Tibial artery (tissue), 4 donors: ENCODE data around the gene SCNN1A.
A peak's percentile ranks its signal among the peaks of the same experiment; 100 is the strongest.

Experiments
- DNase-seq, 2 donors: peaks; one replicate each; pipeline ENCODE4 v3.0.0-alpha.2; 2019
- H3K27ac ChIP-seq, 2 donors: fragments of 200-600 bp; sonication (generic) in 1 of 2; 1 replicate in 1 of 2; 2 replicates in 1 of 2; pipeline ENCODE4 v1.5.1; 2018 to 2019; ENCODE audit warnings: mild to moderate bottlenecking in 1 of 2
- H3K27me3 ChIP-seq, 2 donors: fragments of 200-600 bp; sonication (generic) in 1 of 2; one replicate each; pipeline versions ENCODE4 v1.5.1 to v1.6.0; 2016 to 2019
- H3K36me3 ChIP-seq, 3 donors: fragments of 200-600 bp; sonication (generic) in 2 of 3; one replicate each; pipeline ENCODE4 v1.5.1; 2016 to 2019; ENCODE audit warnings: mild to moderate bottlenecking in 2 of 3
- H3K4me1 ChIP-seq, 4 donors: fragments of 200-600 bp; sonication (generic) in 2 of 4; 1 replicate in 3 of 4; 2 replicates in 1 of 4; pipeline ENCODE4 v1.5.1; 2016 to 2019
- H3K4me3 ChIP-seq, 2 donors: fragments of 200-600 bp; sonication (generic) in 1 of 2; 1 replicate in 1 of 2; 2 replicates in 1 of 2; pipeline ENCODE4 v1.5.1; 2018 to 2019; ENCODE audit warnings: mild to moderate bottlenecking in 2 of 2
- H3K9me3 ChIP-seq, 3 donors: fragments of 200-600 bp; sonication (generic) in 1 of 3; one replicate each; pipeline ENCODE4 v1.5.1; 2016 to 2019
- CTCF ChIP-seq, 2 experiments: fragments of 200-600 bp in 1 of 2; fragments of 450-650 bp in 1 of 2; IDR thresholded peaks; one replicate each; pipeline ENCODE4 v1.5.1; 2017 to 2019; ENCODE audit warnings: antibody characterized with exemption in 2 of 2, mild to moderate bottlenecking in 1 of 2, moderate library complexity in 1 of 2
- intact Hi-C: fragments of 100-400 bp; cut with DNase I; formaldehyde crosslinking; loops from one replicate; pipeline ENCODE4 v1.15.0; 2023; ENCODE audit warnings: low total_unique reads

The SCNN1A gene

GRCh38 chr12:6367065-6367968 lies 8.0 kb downstream of the SCNN1A start:
- H3K4me1 ChIP-seq: peaks cover 0 to 31% (median 13%) of the 10 kb centered on the region in 4 donors
- intact Hi-C loops: no loop called here
- H3K36me3 ChIP-seq: no peaks in the 10 kb centered on the region
- H3K27ac ChIP-seq: no peak overlapping the region
- no peak overlapping the region for H3K4me3 ChIP-seq
- H3K9me3 ChIP-seq: no peaks in the 10 kb centered on the region
- no peak for DNase-seq
- peak in 1 of 2 experiments; percentile 9 for TF ChIP-seq CTCF (IDR thresholded peaks at IDR 0.05)
- no peaks in the 10 kb centered on the region for H3K27me3 ChIP-seq

GRCh38 chr12:6364044-6364374 lies 11.4 kb downstream of the SCNN1A start:
- peaks cover 0 to 30% (median 15%) of the 10 kb centered on the region in 4 donors for H3K4me1 ChIP-seq
- peak overlapping the region; percentile 46 to 64 for H3K4me3 ChIP-seq
- H3K9me3 ChIP-seq: no peaks in the 10 kb centered on the region
- peaks cover 0 to 15% (median 0%) of the 10 kb centered on the region in 3 donors for H3K36me3 ChIP-seq
- no peaks in the 10 kb centered on the region for H3K27me3 ChIP-seq
- DNase-seq: no peak
- intact Hi-C loops: no loop called here
- no peak for TF ChIP-seq CTCF (IDR thresholded peaks at IDR 0.05)
- peak overlapping the region; percentile 63 to 72 for H3K27ac ChIP-seq

GRCh38 chr12:6363330-6364043 lies 11.9 kb downstream of the SCNN1A start:
- DNase-seq: peak; percentile 63 to 86
- peaks cover 0 to 15% (median 0%) of the 10 kb centered on the region in 3 donors for H3K36me3 ChIP-seq

GRCh38 chr12:6363010-6363329 lies 12.4 kb downstream of the SCNN1A start:
- Histone ChIP-seq H3K27me3 (no peaks in the 10 kb centered on the region), H3K9me3 (no peaks in the 10 kb centered on the region), H3K36me3 (peaks cover 0 to 15% (median 0%) of the 10 kb centered on the region in 3 donors), H3K27ac (peak overlapping the region; percentile 63 to 72), H3K4me1 (peaks cover 0 to 32% (median 14%) of the 10 kb centered on the region in 4 donors), H3K4me3 (peak overlapping the region; percentile 46 to 64)
- DNase-seq: no peak
- intact Hi-C loops: no loop called here
- no peak for TF ChIP-seq CTCF (IDR thresholded peaks at IDR 0.05)

More at GRCh38 chr12:6363330-6364043, 11.9 kb downstream of the SCNN1A start:
- H3K4me1 ChIP-seq: peaks cover 0 to 30% (median 14%) of the 10 kb centered on the region in 4 donors
- intact Hi-C loops: no loop called here
- no peak for TF ChIP-seq CTCF (IDR thresholded peaks at IDR 0.05)
- no peaks in the 10 kb centered on the region for H3K9me3 ChIP-seq
- H3K27me3 ChIP-seq: no peaks in the 10 kb centered on the region
- H3K27ac ChIP-seq: peak overlapping the region; percentile 63 to 72
- peak overlapping the region; percentile 46 to 64 for H3K4me3 ChIP-seq

- H3K4me1 ChIP-seq: peaks cover 0 to 38% (median 14%) of the 10 kb centered on the region in 4 donors
- no peaks in the 10 kb centered on the region for H3K27me3 ChIP-seq
- H3K4me3 ChIP-seq: no peak overlapping the region
- H3K36me3 ChIP-seq: peaks cover 0 to 15% (median 0%) of the 10 kb centered on the region in 3 donors
- intact Hi-C loops: no loop called here
- H3K9me3 ChIP-seq: no peaks in the 10 kb centered on the region
- no peak for DNase-seq
- H3K27ac ChIP-seq: peak overlapping the region; percentile 30 to 63
- no peak for TF ChIP-seq CTCF (IDR thresholded peaks at IDR 0.05)
Measured at GRCh38 chr12:6362403-6362802, 13.0 kb downstream of the SCNN1A start.
